ENCODE results near the gene AQP12A.

DNA sequence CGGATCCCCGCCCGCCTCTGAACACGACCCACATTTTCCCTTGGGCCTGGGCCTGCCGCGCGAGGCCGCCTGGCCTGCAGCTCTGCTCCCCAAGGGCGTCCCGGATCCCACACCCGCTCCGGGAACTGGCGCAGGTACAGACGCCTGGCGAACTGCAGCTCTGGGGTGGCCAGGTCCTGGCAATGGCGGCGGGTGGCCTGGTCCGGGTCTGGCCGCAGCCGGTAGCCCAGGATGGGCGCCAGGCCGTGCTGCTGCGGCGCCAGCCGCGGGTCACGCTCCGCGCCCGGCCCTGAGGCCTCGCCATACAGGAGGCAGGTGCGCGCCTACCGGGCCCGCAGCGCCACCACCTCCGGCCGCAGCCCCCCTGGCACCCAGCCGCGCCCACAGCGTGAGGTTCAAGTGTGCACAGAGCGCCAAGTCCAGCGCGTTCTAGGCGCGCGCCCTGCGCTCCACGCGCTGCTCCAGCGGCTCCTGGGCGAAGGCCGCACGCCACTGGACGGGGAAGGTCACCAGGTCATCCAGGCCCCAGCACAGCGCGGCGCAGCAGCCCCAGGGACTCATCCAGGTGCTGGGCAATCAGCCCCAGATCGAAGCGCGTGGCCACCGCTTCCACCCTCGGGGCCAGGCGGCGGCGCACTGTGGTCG lies 9.5 kb downstream of the AQP12A start:
- no peak for TF ChIP-seq POLR2A (IDR thresholded peaks at IDR 0.05)
- TF ChIP-seq, protein P1, sequence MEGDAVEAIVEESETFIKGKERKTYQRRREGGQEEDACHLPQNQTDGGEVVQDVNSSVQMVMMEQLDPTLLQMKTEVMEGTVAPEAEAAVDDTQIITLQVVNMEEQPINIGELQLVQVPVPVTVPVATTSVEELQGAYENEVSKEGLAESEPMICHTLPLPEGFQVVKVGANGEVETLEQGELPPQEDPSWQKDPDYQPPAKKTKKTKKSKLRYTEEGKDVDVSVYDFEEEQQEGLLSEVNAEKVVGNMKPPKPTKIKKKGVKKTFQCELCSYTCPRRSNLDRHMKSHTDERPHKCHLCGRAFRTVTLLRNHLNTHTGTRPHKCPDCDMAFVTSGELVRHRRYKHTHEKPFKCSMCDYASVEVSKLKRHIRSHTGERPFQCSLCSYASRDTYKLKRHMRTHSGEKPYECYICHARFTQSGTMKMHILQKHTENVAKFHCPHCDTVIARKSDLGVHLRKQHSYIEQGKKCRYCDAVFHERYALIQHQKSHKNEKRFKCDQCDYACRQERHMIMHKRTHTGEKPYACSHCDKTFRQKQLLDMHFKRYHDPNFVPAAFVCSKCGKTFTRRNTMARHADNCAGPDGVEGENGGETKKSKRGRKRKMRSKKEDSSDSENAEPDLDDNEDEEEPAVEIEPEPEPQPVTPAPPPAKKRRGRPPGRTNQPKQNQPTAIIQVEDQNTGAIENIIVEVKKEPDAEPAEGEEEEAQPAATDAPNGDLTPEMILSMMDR (IDR thresholded peaks at IDR 0.05): no peak

All from body of pancreas (tissue), 4 donors.